ENCODE results near the gene METTL25B. TPM values are rescaled to one million over a fixed set of nuclear protein-coding genes. Genes with fewer than 3 reads are reported as not detected.

Gene METTL25B
- polyA plus RNA-seq, 1 donor: 22.2 TPM

- no peak for DNase-seq
Observed at GRCh38 chr1:156703336-156703735, 24.9 kb upstream of the METTL25B start.

- DNase-seq: no peak
Observed at GRCh38 chr1:156703741-156704140, 24.5 kb upstream of the METTL25B start.

- DNase-seq: no peak
Observed at GRCh38 chr1:156704166-156704711, 24.0 kb upstream of the METTL25B start.

GRCh38 chr1:156704930-156705320 lies 23.3 kb upstream of the METTL25B start:
- DNase-seq: no peak

GRCh38 chr1:156705321-156705917 lies 22.9 kb upstream of the METTL25B start, which contains the start of gene CRABP2:
TSS of gene CRABP2 (minus strand) at chr1:156705583. CDS start at chr1:156705446, 137 bp downstream.
- peak; percentile 83 for DNase-seq

GRCh38 chr1:156705918-156706656 lies 22.2 kb upstream of the METTL25B start:
- DNase-seq: peak; percentile 88

- DNase-seq: peak; percentile 93
Observed at GRCh38 chr1:156706657-156707416, 21.4 kb upstream of the METTL25B start.

GRCh38 chr1:156707417-156708217 lies 20.7 kb upstream of the METTL25B start:
- DNase-seq: peak; percentile 77

GRCh38 chr1:156708218-156708661 lies 20.0 kb upstream of the METTL25B start:
- DNase-seq: no peak

GRCh38 chr1:156709031-156709430 lies 19.2 kb upstream of the METTL25B start:
- no peak for DNase-seq

- DNase-seq: peak; percentile 65
Observed at GRCh38 chr1:156709757-156710489, 18.3 kb upstream of the METTL25B start.

GRCh38 chr1:156711011-156711817 lies 17.1 kb upstream of the METTL25B start:
- DNase-seq: peak; percentile 64

GRCh38 chr1:156712626-156713025 lies 15.6 kb upstream of the METTL25B start:
- DNase-seq: no peak

- no peak for DNase-seq
Observed at GRCh38 chr1:156714830-156715229, 13.4 kb upstream of the METTL25B start.

- no peak for DNase-seq
Observed at GRCh38 chr1:156717351-156717750, 10.9 kb upstream of the METTL25B start.

- DNase-seq: no peak
Observed at GRCh38 chr1:156721131-156721530, 7.1 kb upstream of the METTL25B start.

GRCh38 chr1:156721535-156721934 lies 6.7 kb upstream of the METTL25B start:
- no peak for DNase-seq

GRCh38 chr1:156725683-156726280 lies 2.5 kb upstream of the METTL25B start:
- DNase-seq: peak; percentile 91

GRCh38 chr1:156726549-156727226 lies 1.6 kb upstream of the METTL25B start:
- DNase-seq: no peak
